Stomach smooth muscle (tissue), 2 donors: ENCODE data around the gene DCST2.

ENCODE experiments used
- H3K27ac ChIP-seq: one replicate; pipeline ENCODE4 v1.7.0; 2013; ENCODE audit warnings: mild to moderate bottlenecking, low read length, inconsistent platforms
- H3K27me3 ChIP-seq, 2 donors: one replicate each; pipeline ENCODE4 v1.7.0; 2013; ENCODE audit warnings: low read length in 2 of 2; ENCODE audit not compliant: insufficient read depth in 2 of 2, control insufficient read depth in 1 of 2
- H3K36me3 ChIP-seq, 2 donors: one replicate each; pipeline ENCODE4 v1.7.0; 2013; ENCODE audit warnings: low read length in 2 of 2; ENCODE audit not compliant: control insufficient read depth in 2 of 2, insufficient read depth in 2 of 2
- H3K4me1 ChIP-seq: one replicate; pipeline ENCODE4 v1.7.0; 2013; ENCODE audit warnings: low read length; ENCODE audit not compliant: control insufficient read depth, insufficient read depth
- H3K4me3 ChIP-seq, 2 donors: one replicate each; pipeline ENCODE4 v1.7.0; 2013; ENCODE audit warnings: low read length in 2 of 2
- H3K9ac ChIP-seq, 2 donors: one replicate each; pipeline ENCODE4 v1.7.0; 2013; ENCODE audit warnings: low read length in 2 of 2, mild to moderate bottlenecking in 1 of 2
- H3K9me3 ChIP-seq, 2 donors: one replicate each; pipeline ENCODE4 v1.7.0; 2013; ENCODE audit warnings: low read length in 2 of 2; ENCODE audit not compliant: control insufficient read depth in 2 of 2
- donor health status: healthy.
- donor health status: Pancreatic carcinoma.

The DCST2 gene

GRCh38 chr1:155033524-155033923 is at the start of gene DCST2, which contains the start of gene DCST1:
DCST2 (minus strand) TSS chr1:155033781; CDS start chr1:155033701, 80 bp downstream.
DCST1 (plus strand) TSS chr1:155033824; CDS start chr1:155034037, 213 bp downstream.
- H3K9ac ChIP-seq = no peak within 1 kb of the TSS
- H3K36me3 ChIP-seq = no peaks in the 10 kb centered on the region
- no peaks in the 10 kb centered on the region for H3K9me3 ChIP-seq
- no peaks in the 10 kb centered on the region for H3K27me3 ChIP-seq
- H3K4me3 ChIP-seq = no peak within 1 kb of the TSS
- no peak within 1 kb of the TSS for H3K27ac ChIP-seq
- peaks cover 2% of the 10 kb centered on the region for H3K4me1 ChIP-seq

GRCh38 chr1:155083052-155083541 is 49.5 kb upstream of the DCST2 start:
- H3K9ac ChIP-seq = no peak overlapping the region
- H3K27me3 ChIP-seq = peaks cover 48 to 57% of the 10 kb centered on the region in 2 donors
- peaks cover 61% of the 10 kb centered on the region for H3K4me1 ChIP-seq
- no peak overlapping the region for H3K27ac ChIP-seq
- H3K4me3 ChIP-seq = no peak overlapping the region
- H3K9me3 ChIP-seq = no peaks in the 10 kb centered on the region
- H3K36me3 ChIP-seq = no peaks in the 10 kb centered on the region

DNA sequence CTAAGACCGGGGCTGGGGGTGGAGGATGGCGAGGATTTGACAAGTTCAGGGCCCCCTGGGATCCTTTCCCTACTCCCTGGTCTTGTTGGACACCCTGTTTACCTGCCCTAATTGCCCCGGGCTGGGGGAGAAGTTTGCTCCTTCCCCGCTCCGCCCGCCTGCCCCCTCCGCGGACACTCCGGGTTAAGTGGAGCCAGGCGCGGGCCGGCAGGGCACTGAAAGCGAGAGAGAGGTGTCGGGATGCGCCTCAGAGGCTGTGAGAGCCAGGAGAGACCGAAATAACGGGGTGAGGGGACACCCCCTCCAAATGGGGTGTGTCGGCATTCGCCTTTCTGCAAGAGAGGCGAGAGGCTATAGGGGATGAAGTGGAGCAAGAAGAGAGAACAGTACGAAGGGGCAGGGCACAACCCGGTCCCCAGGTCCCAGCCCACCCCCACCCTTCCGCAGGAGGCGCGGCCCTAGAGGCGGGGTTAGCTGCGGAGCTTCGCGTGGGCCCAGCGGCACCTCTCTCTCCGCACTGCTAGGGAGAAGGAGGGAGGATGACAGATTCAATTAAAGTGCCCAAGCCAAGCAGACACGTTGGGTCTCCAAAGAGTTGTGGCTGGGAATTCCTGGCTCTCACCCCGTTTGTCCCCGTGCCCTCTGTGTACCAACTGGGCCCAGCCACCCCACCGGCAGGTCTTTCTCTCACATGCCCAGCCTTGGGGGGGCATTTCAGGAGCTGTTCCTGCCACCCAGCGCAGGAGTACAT is 48.9 kb upstream of the DCST2 start:
- no peaks in the 10 kb centered on the region for H3K9me3 ChIP-seq
- no peaks in the 10 kb centered on the region for H3K36me3 ChIP-seq
- H3K27ac ChIP-seq = no peak overlapping the region
- peaks cover 61% of the 10 kb centered on the region for H3K4me1 ChIP-seq
- H3K9ac ChIP-seq = no peak overlapping the region
- H3K4me3 ChIP-seq = peak overlapping the region in 1 of 2 donors; percentile 49
- peaks cover 48 to 57% of the 10 kb centered on the region in 2 donors for H3K27me3 ChIP-seq

DNA sequence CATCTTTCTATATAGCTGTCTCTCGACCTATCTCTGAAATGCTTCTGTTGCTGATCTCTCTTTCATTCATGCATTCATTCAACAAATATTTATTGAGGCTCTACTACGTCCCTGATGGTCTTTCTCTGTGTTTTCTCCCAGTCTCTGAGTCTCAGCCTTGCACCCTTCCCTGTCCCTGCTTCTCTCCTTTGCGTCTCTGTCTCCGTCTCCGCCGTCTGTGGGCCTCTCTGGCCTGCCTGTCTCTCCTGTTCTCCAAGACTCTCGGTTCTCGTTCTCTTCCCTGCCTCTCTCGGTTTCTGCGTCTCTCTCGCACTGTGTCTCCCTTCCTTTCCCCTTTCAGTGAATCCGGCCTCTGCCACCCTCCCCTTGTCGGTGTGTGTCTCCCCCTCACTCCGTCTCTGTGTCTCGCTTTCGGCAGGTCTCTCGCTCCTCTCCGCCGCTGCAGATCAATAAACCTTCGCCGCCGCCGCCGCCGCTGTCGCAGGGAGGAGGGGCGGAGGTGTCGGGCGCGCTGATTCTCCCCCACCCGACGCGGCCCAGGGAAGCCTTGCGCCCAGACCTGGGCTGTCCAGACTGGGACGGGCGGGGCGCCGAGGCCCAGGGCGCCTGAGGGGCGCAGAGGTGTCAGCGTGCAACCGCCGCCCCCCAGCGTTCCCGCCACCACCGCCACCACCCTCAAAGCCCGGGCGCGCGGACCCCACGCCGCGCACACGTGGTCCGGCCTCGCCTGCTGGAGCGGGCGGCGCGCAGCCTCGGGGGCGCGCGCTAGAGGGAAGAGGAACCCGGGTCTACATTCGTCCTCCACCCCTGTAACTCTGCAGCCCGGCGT is 48.1 kb upstream of the DCST2 start:
- H3K4me1 ChIP-seq = peaks cover 61% of the 10 kb centered on the region
- H3K9ac ChIP-seq = peak overlapping the region in 1 of 2 donors; percentile 5

GRCh38 chr1:155080312-155081228 is 47.0 kb upstream of the DCST2 start:
- peaks cover 53% of the 10 kb centered on the region for H3K4me1 ChIP-seq
- H3K27me3 ChIP-seq = peaks cover 48 to 57% of the 10 kb centered on the region in 2 donors
- H3K9ac ChIP-seq = no peak overlapping the region
- no peaks in the 10 kb centered on the region for H3K9me3 ChIP-seq
- H3K4me3 ChIP-seq = peak overlapping the region in 1 of 2 donors; percentile 64
- no peaks in the 10 kb centered on the region for H3K36me3 ChIP-seq
- no peak overlapping the region for H3K27ac ChIP-seq

More for the DNA sequence above, 48.1 kb upstream of the DCST2 start:
- peak overlapping the region in 1 of 2 donors; percentile 49 for H3K4me3 ChIP-seq
- no peaks in the 10 kb centered on the region for H3K9me3 ChIP-seq
- H3K36me3 ChIP-seq = no peaks in the 10 kb centered on the region
- no peak overlapping the region for H3K27ac ChIP-seq
- H3K27me3 ChIP-seq = peaks cover 48 to 57% of the 10 kb centered on the region in 2 donors

- Histone ChIP-seq H3K4me3 (peak overlapping the region in 1 of 2 donors; percentile 64), H3K9me3 (no peaks in the 10 kb centered on the region), H3K36me3 (no peaks in the 10 kb centered on the region), H3K4me1 (peaks cover 50% of the 10 kb centered on the region), H3K27ac (no peak overlapping the region), H3K9ac (no peak overlapping the region), H3K27me3 (peaks cover 48 to 57% of the 10 kb centered on the region in 2 donors)
Observed at GRCh38 chr1:155079487-155080311, 46.1 kb upstream of the DCST2 start.

- Histone ChIP-seq H3K4me3 (peak overlapping the region in 1 of 2 donors; percentile 64), H3K4me1 (peaks cover 45% of the 10 kb centered on the region), H3K9ac (no peak overlapping the region), H3K36me3 (no peaks in the 10 kb centered on the region), H3K9me3 (no peaks in the 10 kb centered on the region), H3K27ac (no peak overlapping the region), H3K27me3 (peaks cover 44 to 53% of the 10 kb centered on the region in 2 donors)
Observed at GRCh38 chr1:155079210-155079486, 45.6 kb upstream of the DCST2 start.

DNA sequence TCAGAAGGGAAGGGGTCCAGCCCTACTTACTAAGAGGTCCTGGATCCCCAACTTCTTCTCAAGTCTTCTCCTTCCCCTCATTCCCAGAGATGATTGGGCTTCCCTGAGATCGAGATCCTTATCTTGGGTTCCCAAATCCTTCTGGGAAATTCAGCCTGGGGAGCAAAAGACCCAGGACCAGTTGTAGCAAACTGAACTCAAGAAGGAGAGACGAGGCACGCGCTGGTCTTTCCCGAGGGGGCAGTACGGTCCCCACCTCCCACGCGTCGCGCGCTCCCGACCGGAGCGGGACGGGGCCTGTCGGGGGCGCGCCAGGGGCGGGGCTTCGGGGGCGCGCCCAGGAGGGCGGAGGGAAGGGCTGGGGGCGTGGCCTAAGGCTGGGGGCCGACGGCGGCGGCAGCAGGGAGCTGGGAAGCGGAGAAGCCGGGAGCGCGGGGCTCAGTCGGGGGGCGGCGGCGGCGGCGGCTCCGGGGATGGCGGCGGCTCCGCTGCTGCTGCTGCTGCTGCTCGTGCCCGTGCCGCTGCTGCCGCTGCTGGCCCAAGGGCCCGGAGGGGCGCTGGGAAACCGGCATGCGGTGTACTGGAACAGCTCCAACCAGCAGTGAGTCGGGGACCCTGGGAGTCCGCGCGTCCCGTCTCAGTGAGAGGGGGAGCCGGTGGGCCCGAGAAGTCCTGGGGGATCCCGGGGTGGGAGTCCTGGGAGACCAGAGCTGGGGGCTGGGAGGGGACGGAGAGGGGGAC is 45.1 kb upstream of the DCST2 start, which contains the start of gene EFNA3:
Gene EFNA3 (plus strand): TSS at position 369 of the 741 bp plus-strand sequence. CDS start 105 bp downstream, at position 474.
- H3K36me3 ChIP-seq = no peaks in the 10 kb centered on the region
- peak within 1 kb of the TSS; percentile 14 to 64 for H3K4me3 ChIP-seq
- H3K9me3 ChIP-seq = no peaks in the 10 kb centered on the region
- H3K4me1 ChIP-seq = peaks cover 44% of the 10 kb centered on the region
- peaks cover 39 to 48% of the 10 kb centered on the region in 2 donors for H3K27me3 ChIP-seq
- H3K27ac ChIP-seq = no peak within 1 kb of the TSS
- no peak within 1 kb of the TSS for H3K9ac ChIP-seq

GRCh38 chr1:155077758-155078445 is 44.3 kb upstream of the DCST2 start:
- no peaks in the 10 kb centered on the region for H3K9me3 ChIP-seq
- H3K4me1 ChIP-seq = peaks cover 43% of the 10 kb centered on the region
- H3K27ac ChIP-seq = no peak overlapping the region
- peak overlapping the region in 1 of 2 donors; percentile 64 for H3K4me3 ChIP-seq
- H3K27me3 ChIP-seq = peaks cover 32 to 40% of the 10 kb centered on the region in 2 donors
- H3K36me3 ChIP-seq = no peaks in the 10 kb centered on the region
- H3K9ac ChIP-seq = no peak overlapping the region
